ENCODE results near the gene LIAS.

GRCh38 chr4:39429476-39430334 lies 29.2 kb upstream of the LIAS start:
- TF ChIP-seq POLR2A (IDR thresholded peaks at IDR 0.05; ENCODE audit: low read depth, low read length): no peak
- TF ChIP-seq POLR2AphosphoS5 (IDR thresholded peaks at IDR 0.05; ENCODE audit: low read depth, low read length): no peak

Data from GM12892 (cell line).